Thoracic aorta (tissue), 2 donors: ENCODE results near the gene SPTLC1. TPM values are rescaled to one million over a fixed set of nuclear protein-coding genes. Genes with fewer than 3 reads are reported as not detected.
"Not testable (repeated sequence)": the region's sequence is repeated elsewhere in the genome, so short reads cannot be mapped to it uniquely, and the experiment has no call there.

Experiments
- ATAC-seq: fragments of 150-250 bp; one replicate; pipeline ENCODE4 v1.8.0; 2017; ENCODE audit warnings: low read depth; ENCODE audit not compliant: insufficient number of reproducible peaks, low FRiP score
- DNase-seq: peaks from one replicate; pipeline ENCODE4 v3.0.0-alpha.2; 2020; ENCODE audit warnings: low spot score
- H3K27ac ChIP-seq, 2 donors: fragments of 200-600 bp; sonication (generic); 1 replicate in 1 of 2; 2 replicates in 1 of 2; pipeline ENCODE4 v1.5.1; 2016; ENCODE audit warnings: mild to moderate bottlenecking in 2 of 2, moderate library complexity in 2 of 2
- H3K27me3 ChIP-seq: fragments of 200-600 bp; sonication (generic); replicated peaks from 2 replicates; pipeline ENCODE4 v1.6.0; 2016; ENCODE audit warnings: mild to moderate bottlenecking; ENCODE audit not compliant: insufficient read depth
- H3K36me3 ChIP-seq: fragments of 200-600 bp; sonication (generic); one replicate; pipeline ENCODE4 v1.5.1; 2016
- H3K4me1 ChIP-seq, 2 donors: fragments of 200-600 bp; sonication (generic); 1 replicate in 1 of 2; 2 replicates in 1 of 2; pipeline versions ENCODE4 v1.5.1 to v1.6.0; 2016; ENCODE audit warnings: low read depth in 2 of 2, mild to moderate bottlenecking in 1 of 2; ENCODE audit not compliant: control insufficient read depth in 1 of 2
- H3K4me3 ChIP-seq: fragments of 200-600 bp; sonication (generic); 2 replicates; pipeline ENCODE4 v1.5.1; 2016; ENCODE audit warnings: mild to moderate bottlenecking
- H3K9me3 ChIP-seq: fragments of 200-600 bp; sonication (generic); 2 replicates; pipeline ENCODE4 v1.5.1; 2016
- total RNA-seq, 2 donors: library from RNA; depleted of rRNA; stranded (reverse); fragments of >200 nt; gene quantifications; one replicate each; pipeline versions ENCODE4 v1.1.0 to v1.2.3, GENCODE V29; 2016
- TF ChIP-seq, protein P1 (sequence below): fragments of 200-600 bp; sonication (generic); IDR thresholded peaks from one replicate; pipeline ENCODE4 v1.5.1; 2019; ENCODE audit warnings: antibody characterized with exemption

SPTLC1 gene
- total RNA-seq, 2 donors from 2014 or later, result 45.6 to 74.7 TPM

DNA sequence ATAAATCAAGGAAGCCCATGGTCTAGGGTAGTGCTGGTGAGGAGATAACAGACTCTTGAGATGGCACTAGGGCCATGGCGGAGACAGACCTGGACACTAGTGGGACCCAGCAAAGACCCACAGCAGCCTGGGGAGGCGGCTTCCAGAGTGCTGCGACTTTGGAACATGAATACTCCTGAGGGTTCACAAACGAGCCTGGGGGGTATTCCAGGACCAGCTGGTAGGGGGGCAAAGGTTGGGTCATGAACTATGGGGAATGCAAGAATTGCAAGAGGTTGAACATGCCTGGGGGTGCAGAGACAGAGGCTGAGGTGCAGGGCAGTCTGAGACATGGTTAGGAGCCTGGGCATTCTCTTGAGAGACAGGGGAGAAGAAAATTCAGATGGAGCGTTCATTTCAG, 43.8 kb upstream of the SPTLC1 start:
- no peaks in the 10 kb centered on the region for H3K9me3 ChIP-seq
- TF ChIP-seq, protein P1, sequence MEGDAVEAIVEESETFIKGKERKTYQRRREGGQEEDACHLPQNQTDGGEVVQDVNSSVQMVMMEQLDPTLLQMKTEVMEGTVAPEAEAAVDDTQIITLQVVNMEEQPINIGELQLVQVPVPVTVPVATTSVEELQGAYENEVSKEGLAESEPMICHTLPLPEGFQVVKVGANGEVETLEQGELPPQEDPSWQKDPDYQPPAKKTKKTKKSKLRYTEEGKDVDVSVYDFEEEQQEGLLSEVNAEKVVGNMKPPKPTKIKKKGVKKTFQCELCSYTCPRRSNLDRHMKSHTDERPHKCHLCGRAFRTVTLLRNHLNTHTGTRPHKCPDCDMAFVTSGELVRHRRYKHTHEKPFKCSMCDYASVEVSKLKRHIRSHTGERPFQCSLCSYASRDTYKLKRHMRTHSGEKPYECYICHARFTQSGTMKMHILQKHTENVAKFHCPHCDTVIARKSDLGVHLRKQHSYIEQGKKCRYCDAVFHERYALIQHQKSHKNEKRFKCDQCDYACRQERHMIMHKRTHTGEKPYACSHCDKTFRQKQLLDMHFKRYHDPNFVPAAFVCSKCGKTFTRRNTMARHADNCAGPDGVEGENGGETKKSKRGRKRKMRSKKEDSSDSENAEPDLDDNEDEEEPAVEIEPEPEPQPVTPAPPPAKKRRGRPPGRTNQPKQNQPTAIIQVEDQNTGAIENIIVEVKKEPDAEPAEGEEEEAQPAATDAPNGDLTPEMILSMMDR, result no peak
- no peak overlapping the region for H3K27ac ChIP-seq
- ATAC-seq, result no peak
- DNase-seq, result no peak
- no peaks in the 10 kb centered on the region for H3K4me1 ChIP-seq
- H3K27me3 ChIP-seq, result no peaks in the 10 kb centered on the region
- no peak overlapping the region for H3K4me3 ChIP-seq
- no peaks in the 10 kb centered on the region for H3K36me3 ChIP-seq

DNA sequence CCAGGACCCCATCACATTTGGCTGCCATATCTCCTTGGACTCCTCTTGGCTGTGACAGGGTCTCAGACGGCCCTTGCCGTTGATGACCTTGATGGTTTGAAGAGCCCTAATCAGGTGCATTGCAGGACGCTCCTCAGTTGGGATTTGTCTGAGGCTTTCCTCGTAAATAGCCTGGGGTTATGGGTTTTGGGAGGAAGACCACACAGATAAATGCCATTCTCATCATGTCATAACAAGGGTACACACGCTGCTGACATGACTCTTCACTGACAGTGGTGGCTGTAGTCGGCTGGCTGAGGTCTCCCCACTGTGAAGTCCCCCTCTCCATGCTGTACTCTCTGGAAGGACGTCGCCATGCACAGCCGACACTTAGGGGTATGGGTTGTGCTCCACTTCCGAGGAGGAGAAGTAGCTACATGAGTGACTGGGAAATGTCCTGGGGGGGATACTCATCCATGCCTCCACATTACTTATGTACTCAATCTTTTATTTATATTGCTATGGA, 42.9 kb upstream of the SPTLC1 start:
- Histone ChIP-seq H3K4me3 (no peak overlapping the region), H3K9me3 (no peaks in the 10 kb centered on the region), H3K27me3 (no peaks in the 10 kb centered on the region), H3K4me1 (no peaks in the 10 kb centered on the region), H3K36me3 (no peaks in the 10 kb centered on the region), H3K27ac (no peak overlapping the region)
- TF ChIP-seq, protein P1, result no peak
- DNase-seq, result no peak
- ATAC-seq, result no peak

DNA sequence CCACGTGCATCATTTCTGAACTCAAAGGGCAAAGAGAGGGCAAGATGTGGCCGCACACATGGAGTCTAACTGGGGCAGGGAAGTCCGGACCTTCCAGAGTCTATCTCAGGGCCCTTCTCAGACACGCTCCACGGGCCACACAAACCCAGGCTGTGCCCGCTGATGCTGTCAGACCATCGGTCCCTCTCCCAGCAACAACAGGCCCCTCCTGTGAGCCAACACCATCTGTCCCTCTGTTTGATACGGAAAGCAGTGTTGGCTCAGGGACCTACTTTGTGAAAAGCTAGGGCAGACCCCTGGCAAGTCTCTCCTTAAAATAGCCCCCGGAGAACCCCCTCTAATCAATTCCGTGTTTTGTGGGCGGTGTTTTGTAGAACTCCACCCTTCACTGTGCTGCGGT, 40.5 kb upstream of the SPTLC1 start:
- ATAC-seq, H3K4me1 ChIP-seq, H3K9me3 ChIP-seq, H3K36me3 ChIP-seq, H3K4me3 ChIP-seq, H3K27ac ChIP-seq, H3K27me3 ChIP-seq, DNase-seq: not testable (repeated sequence)

DNA sequence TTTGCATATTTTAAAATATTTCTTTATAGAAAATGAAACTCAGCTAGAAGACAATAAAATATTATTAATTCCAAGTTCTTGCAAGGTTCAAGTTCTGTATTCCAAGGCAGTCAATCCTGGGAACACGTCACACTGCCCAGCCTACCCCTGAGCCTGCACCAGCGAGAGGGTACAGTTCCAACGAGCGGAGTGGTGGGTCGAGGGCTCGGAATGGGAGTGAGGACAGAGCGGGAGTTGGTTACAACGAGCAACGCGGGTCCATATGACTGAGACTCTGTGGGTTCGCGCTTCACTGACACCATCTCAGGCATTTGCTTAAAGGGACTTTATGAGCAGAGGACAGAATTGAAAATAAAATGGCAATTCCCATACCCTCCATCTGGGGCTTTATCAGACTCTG, 40.0 kb upstream of the SPTLC1 start:
- H3K9me3 ChIP-seq, result no peaks in the 10 kb centered on the region
- TF ChIP-seq, protein P1, result no peak
- no peaks in the 10 kb centered on the region for H3K4me1 ChIP-seq
- H3K27me3 ChIP-seq, result no peaks in the 10 kb centered on the region
- H3K4me3 ChIP-seq, result no peak overlapping the region
- no peak overlapping the region for H3K27ac ChIP-seq
- H3K36me3 ChIP-seq, result no peaks in the 10 kb centered on the region
- DNase-seq (no peak), ATAC-seq (no peak)

DNA sequence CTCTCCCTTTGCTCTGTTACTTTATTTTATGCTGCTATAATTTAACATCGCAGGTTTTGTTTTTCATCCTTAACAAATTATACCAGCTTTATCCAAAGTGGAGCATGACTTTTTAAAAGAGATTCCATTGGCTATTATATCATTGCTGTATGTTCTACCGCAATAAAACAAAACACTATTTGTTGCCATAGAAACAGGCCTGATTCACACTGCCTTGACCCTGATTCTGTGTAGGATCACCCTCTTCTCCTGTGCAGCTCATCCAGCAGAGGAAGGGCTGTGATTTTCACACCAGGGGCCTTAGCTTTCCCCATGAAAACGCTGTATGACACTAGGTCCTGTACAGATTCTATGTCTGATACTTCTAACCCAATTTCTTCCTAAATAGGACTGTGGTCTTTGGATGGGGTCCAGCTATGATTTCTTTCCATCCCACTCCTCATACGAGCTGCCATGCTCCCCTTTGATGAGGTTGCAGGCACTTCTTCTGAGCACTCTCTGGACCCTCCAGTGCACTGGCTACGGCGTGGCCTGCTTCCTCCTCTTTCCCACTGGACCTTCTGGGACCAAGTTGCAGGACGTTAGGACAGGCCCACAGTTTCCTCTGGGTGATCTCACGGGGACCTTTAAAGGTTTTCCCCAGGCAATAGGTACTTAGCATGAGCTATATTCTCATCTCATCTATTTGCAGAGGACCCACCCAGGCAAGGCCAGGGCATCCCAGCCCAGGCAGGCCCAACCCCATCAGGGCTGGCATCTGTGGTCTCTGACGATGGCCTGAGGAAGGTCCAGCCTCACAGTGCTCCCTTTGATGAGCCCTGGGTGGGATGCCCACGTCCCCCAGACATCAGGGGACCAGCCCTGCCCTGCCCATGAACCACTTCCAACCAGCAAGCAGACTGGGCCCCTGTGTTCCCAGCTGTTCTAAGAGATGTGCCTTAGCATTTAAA, 38.5 kb upstream of the SPTLC1 start:
- ATAC-seq, DNase-seq: not testable (repeated sequence)

DNA sequence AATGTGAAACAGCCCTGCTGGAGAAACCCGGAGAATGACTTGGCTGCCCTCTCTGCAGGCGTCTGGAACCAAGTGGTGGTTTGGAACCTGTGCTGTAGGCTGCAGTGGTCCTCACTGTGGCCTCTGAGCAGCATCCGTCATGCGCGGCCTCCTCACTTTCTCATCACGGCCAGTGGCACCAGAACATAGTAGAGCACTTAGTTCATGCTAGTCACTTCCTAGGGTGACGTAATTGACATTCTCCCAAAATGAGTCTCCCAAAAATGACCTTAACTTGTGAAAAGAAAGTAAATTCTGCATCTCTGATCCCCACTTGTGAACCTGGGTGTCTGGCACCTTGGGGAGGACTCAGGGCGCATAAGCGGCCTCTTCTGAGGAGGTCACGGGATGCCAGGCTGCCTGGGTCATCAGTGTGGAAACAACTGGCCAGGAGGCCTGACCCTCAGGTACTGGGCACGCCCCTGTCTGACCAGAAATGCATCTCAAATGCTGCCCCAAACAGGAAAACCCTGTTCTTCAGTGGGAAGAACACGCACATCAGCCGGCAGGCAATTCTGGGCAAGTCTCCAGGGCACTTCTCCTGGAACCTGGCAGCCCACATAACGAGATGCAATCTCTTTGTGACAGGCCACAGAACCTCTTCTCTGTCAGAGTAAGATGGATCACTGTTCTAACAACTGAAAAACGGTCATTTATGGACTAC, 36.6 kb upstream of the SPTLC1 start:
- H3K27ac ChIP-seq, result no peak overlapping the region
- DNase-seq, result no peak
- ATAC-seq, result no peak

More for the DNA sequence above, 38.5 kb upstream of the SPTLC1 start:
- H3K36me3 ChIP-seq, H3K27ac ChIP-seq, H3K4me3 ChIP-seq, H3K4me1 ChIP-seq, H3K27me3 ChIP-seq, H3K9me3 ChIP-seq: not testable (repeated sequence)

DNA sequence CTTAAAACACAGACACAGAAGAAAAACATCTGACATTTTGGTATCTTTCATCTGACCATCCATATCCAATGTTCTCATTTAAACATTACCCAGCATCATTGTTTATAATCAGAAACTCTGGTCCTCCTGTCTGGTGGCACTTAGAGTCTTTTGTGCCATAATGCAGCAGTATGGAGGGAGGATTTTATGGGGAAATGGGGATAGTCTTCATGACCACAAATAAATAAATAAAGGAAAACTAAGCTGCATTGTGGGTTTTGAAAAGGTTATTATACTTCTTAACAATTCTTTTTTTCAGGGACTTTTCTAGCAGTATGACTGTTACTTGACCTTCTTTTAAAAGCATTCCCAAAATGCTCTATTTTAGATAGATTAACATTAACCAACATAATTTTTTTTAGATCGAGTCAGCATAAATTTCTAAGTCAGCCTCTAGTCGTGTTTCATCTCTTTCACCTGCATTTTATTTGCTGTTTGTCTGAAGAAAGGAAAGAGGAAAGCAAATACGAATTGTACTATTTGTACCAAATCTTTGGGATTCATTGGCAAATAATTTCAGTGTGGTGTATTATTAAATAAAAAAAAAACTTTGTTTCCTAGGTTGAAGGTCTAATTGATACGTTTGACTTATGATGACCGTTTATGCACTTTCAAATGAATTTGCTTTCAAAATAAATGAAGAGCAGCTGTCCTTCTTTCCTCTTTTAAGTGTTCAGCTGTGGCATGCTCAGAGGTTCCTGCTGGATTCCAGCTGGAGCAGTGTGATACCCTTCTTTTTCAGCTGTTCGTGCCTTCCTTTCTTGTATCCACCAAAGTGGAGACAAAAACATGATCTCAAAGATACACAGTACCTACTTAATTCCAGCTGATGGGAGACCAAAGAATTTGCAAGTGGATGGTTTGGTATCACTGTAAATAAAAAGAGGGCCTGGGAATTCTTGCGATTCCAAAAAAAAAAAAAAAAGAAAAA, 35.6 kb upstream of the SPTLC1 start:
- not testable (repeated sequence) for H3K9me3 ChIP-seq, H3K27ac ChIP-seq, ATAC-seq, H3K4me3 ChIP-seq, H3K27me3 ChIP-seq, DNase-seq, H3K36me3 ChIP-seq
- H3K4me1 ChIP-seq, result peaks cover 0 to 13% of the 10 kb centered on the region in 2 donors

More for the DNA sequence above, 36.6 kb upstream of the SPTLC1 start:
- Histone ChIP-seq H3K27me3 (no peaks in the 10 kb centered on the region), H3K4me1 (peaks cover 0 to 8% of the 10 kb centered on the region in 2 donors), H3K4me3 (no peak overlapping the region), H3K36me3 (no peaks in the 10 kb centered on the region), H3K9me3 (no peaks in the 10 kb centered on the region)
- TF ChIP-seq, protein P1, result no peak
